GM19240 (cell line): Measurements from ENCODE around the gene GIMAP1.

Experiments used
- DNase-seq: peaks from one replicate; pipeline ENCODE4 v3.0.0; 2011; ENCODE audit warnings: low spot score; ENCODE audit not compliant: insufficient read length

The GIMAP1 gene

DNA sequence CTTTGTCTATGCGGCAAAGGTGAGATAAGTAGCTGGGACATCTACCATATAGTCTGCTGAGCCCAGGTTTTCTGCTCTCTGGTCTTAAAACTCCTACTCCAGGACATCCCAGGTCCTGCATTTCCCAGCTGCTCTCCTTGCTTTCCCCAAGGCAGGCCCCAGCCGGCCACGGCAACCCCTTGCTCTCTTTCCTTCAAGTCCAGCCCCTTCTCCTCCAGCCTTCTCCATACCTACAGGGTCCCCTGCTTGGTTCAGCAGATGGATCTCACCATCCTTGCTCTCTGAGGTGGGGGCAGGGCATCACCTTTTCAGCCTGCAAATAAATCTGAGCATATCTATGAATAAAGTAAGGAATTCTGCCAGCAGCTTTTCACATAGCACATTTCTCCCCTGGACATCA is 29.5 kb downstream of the GIMAP1 start:
- DNase-seq: no peak

- DNase-seq: no peak
Observed at GRCh38 chr7:150746921-150747320, 30.5 kb downstream of the GIMAP1 start.

DNA sequence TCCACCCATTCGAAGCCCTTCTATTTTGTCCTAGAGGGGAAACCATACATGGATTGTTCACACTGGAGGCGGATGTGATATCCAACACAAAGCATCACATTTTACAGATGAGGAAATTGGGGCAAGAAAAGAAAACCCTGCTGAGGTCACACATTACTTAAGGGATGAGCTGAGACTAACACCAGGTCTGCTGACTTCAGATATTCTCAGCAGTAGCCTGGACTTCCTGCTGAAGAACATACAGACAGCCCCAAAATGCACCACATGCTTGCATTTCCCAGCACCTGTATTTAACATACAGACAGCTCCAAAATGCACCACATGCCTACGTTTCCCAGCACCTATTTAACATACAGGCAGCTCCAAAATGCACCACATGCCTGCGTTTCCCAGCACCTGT is 32.0 kb downstream of the GIMAP1 start:
- no peak for DNase-seq

DNA sequence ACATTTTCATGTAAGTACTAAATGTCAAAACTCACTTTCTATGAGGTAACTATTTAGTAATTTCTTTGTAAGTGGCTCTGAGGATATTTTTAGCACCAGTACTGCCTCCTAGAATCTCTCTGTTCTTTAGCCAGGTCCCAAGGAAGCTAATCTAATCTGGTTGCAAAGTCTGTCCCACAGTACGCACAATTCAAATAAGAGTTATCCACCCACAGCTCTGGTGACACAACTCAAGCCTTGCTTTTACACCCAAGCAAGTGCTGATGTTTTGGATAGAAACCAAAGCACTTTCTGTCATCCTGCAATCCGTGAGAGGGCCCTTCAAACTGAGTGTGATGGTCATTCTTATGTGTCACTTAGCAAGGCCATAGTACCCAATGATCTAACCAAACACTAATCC is 35.3 kb downstream of the GIMAP1 start:
- DNase-seq: no peak

DNA sequence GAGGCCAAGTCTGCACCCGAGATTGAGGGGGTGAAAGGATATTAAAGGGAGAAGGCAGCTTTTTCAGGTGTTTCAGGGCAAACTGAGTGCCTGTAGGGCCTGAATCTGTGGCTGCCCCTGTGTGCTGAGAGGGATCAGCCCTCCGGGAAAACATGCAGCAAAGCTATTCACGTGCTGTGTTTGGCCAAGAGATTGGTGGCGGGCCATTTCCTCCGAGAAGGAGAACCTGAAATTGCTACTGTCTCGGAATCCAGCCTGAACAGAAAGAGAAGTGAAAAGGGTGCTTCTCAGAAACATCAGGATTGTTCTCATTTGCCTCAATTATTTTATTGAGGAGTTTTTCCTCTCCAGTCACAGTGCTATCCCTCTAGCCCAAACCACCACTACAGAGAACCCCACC is 36.8 kb downstream of the GIMAP1 start:
- no peak for DNase-seq

GRCh38 chr7:150753826-150754603 is 37.6 kb downstream of the GIMAP1 start:
- no peak for DNase-seq

DNA sequence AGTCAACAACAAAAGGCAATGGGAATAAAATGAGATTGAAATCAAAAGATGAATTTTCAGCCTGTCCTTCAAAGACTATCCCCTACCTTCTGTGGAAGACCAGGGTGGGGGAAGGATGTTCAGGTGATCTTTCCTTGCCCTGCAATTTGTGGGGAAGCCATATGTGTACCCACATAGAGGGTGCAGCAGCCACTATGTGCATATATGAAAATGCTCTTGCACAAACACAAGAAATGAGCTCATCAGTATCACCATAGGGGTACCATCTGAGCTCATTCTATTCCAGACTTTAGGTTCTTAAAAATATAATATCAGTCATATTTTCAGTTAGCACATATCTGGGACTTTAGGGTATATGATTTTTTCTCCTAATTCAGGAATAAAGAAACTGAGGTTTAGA is 38.5 kb downstream of the GIMAP1 start:
- no peak for DNase-seq

GRCh38 chr7:150755473-150756099 is 39.2 kb downstream of the GIMAP1 start:
- no peak for DNase-seq

GRCh38 chr7:150756166-150756565 is 39.8 kb downstream of the GIMAP1 start:
- DNase-seq: no peak

DNA sequence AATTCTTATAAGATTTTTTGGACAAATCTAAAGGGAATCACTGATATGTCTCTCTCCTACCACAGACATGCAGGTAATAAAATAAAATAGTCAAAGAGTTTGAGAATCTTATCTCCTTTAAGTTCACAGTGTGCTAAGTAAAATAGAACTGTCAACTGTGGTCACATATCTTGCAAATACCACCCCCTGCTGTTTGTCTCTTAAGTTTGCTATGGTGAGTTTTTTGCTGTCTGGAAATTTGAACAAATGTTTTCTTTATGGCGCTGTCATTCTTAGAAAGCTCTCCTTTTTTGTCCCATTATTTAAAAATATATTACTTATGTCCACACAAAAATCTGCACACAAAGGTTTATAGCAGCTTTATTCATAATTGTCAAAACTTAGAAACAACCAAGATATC is 40.4 kb downstream of the GIMAP1 start:
- no peak for DNase-seq

- DNase-seq: no peak
Observed at GRCh38 chr7:150759479-150759878, 43.1 kb downstream of the GIMAP1 start.

DNA sequence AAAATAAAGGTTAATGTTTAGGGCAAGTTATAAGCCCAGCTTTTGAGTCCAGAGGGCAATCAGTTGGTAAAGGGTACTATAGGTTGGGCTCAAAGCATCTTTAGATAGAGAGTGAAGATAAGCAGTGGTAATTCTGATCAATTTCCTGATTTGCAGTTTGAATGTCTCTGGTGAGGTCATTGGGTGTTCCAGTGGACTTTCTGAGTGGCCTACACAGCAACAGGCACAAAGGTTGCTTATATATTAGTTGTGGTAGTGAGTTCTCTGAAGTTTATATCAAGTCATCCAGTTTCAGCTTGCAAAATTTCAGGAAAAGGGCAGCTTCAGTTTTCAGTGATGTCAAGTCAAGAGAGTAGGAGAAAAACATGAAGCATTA is 49.9 kb downstream of the GIMAP1 start:
- no peak for DNase-seq

- no peak for DNase-seq
Observed at GRCh38 chr7:150769768-150770167, 53.4 kb downstream of the GIMAP1 start.
